GM23248 (cell line): Measurements from ENCODE around the gene GPR35.

Source experiments
- EZH2 ChIP-seq: fragments of 200-600 bp; sonication (generic); IDR thresholded peaks from 2 replicates; pipeline ENCODE4 v1.6.1; 2018; ENCODE audit warnings: antibody characterized with exemption, mild to moderate bottlenecking; ENCODE audit not compliant: insufficient read depth, poor library complexity, severe bottlenecking
- EZH2phosphoT487 ChIP-seq: fragments of 200-600 bp; sonication (generic); IDR thresholded peaks from 2 replicates; pipeline ENCODE4 v1.6.1; 2018; ENCODE audit warnings: antibody characterized with exemption, moderate library complexity, mild to moderate bottlenecking, low read depth; ENCODE audit not compliant: insufficient read depth

DNA sequence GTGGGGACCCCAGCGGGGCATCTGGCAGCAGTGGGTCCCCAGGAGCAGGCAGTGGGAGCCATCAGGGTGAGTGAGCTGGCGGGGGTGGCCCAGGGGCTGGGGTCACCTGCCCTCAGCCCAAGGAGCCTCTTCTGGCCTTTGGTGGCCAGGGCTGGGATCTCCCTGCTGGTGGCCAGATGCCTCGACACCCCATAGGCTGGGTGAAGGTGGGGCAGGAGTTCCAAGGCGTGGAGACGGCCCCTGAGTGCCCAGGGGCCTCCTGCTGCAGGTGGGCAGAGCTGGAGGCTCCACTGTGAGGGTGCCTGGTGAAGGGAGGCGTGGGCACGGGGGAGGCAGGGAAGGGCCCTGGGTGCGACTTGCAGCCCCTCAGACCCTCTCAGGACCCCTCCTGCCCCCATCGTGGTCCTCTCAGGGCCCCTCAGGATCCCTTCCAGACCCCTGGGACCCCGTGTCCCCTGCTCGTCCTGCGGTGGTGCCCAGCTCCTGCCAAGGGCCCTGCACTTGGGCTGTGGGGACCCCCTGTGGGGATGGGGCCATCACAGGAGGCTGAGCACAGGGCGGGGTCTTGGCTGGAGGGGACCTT, 5.0 kb upstream of the GPR35 start:
- TF ChIP-seq EZH2phosphoT487, result no peak
- TF ChIP-seq EZH2, result no peak
